NCI-H446 treated with DMSO at 0.1 percent for 48 hours (cell line): ENCODE data around the gene SMCR8.
A peak's percentile ranks its signal among the peaks of the same experiment; 100 is the strongest.
"Not testable (repeated sequence)": the region's sequence is repeated elsewhere in the genome, so short reads cannot be mapped to it uniquely, and the experiment has no call there.

Experiments used
- DNase-seq: peaks from one replicate; lab custom pipeline; 2025; lab: John Stamatoyannopoulos, UW

Gene SMCR8

DNA sequence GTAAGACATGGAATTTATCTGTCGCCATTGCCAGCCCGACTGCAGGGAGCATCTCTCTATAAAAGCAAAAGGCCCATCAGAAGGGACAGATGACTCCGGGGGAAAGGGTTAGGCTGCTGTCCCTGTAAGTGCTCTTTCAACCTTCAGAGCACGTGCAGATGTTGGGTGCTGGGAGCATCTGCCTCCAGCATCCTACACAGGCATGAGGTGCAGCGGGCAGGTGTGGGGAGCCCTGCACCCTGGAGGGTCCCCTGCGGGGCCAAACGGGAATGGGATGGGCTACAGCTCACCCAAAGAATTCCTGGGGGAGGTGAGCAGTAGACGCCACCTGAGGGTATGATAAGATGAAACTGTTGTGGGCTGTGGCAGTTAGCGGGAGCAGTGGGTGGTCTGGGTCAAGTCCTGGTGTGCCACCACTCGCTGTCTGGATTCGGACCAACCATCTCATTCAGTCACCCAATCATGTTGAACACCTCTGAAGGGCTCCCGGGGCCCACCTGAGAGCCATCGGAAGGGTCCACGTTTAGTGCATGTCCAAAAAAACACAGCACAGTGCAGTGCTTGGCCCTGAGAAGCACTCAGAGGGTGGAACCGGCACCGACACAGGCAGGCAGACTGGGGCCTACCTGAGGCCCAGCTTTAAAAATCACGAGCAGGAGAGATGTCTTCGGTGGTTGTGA lies 3.8 kb downstream of the SMCR8 start:
- DNase-seq: no peak

GRCh38 chr17:18319604-18320256 lies 4.6 kb downstream of the SMCR8 start:
- DNase-seq: peak; percentile 1

- no peak for DNase-seq
Measured at GRCh38 chr17:18320301-18320700, 5.2 kb downstream of the SMCR8 start.

GRCh38 chr17:18321309-18321708 lies 6.2 kb downstream of the SMCR8 start:
- DNase-seq: no peak

DNA sequence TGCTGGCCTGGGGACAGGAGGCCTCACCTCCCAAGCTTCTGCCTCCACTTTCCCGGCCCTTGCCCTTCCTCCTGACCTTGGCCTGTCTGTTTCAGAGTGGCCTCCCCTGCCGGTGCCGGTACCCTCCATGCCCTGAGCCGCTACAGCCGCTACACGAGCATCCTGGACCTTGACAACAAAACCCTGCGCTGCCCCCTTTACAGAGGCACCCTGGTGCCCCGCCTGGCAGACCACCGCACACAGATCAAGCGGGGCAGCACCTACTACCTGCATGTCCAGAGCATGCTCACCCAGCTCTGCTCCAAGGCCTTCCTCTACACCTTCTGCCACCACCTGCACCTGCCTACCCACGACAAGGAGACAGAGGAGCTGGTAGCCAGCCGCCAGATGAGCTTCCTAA lies 7.4 kb downstream of the SMCR8 start:
- DNase-seq: no peak

- no peak for DNase-seq
Measured at GRCh38 chr17:18323007-18323406, 7.9 kb downstream of the SMCR8 start.

GRCh38 chr17:18323507-18324139 lies 8.5 kb downstream of the SMCR8 start:
- no peak for DNase-seq

- no peak for DNase-seq
Measured at GRCh38 chr17:18324140-18325050, 9.3 kb downstream of the SMCR8 start.

DNA sequence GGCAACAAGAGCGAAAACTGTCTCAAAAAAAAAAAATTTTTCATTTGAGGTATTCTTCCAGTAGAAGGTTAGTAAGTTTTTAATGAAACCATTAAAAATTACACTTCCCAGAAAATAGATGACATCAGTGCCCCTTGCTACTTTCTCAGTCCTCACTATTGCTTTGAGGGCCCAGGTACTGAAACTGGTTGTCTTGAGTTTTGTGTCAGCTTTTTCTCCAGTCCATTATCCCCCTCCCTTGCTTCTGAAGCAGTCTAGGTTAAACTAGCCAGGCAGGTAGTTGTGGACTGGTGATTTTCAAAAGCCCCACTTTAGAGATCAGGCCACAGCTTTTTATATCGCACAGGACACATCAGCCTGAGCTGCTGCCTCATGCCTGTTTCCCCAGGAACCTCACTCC lies 10.9 kb downstream of the SMCR8 start:
- DNase-seq: no peak

GRCh38 chr17:18326572-18326971 lies 11.5 kb downstream of the SMCR8 start:
- no peak for DNase-seq

DNA sequence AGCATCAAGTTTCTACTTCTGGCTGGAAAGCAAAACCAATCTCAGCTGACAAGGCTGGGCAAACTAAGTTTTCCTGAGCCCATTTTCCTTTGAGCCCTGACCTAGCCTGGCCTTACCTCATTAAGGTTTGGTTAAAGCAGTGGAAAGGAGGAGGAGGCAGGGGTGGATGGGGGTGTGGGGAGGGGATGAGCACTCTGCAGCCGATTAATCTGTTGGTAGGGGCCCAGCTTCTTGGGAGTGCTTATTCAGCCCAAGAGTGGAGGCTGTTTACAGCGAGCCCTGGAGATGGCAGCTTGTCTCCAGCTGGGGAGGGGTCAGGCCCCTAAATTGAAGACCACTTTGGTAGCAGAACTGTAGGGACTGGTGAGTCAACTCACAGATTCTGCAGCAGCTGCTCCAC lies 12.0 kb downstream of the SMCR8 start:
- DNase-seq: no peak

DNA sequence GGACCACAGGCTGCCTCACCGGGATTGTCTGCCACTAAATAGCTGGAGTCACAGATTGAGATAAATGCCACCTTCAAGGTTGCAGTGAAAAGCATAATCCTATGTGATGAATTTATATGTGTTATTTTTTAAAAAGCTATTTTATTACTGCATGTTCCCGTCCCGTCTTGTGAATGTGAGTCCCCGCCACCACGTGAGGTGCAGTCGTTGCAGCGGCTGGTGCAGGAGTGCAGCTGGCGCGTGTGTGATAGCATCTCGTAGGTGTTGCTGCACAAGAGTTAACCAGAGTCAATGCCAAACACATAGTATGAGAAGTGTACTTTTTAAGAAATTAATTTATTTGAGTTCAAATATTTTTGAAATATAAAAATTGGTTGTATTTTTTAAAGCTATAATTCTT lies 12.5 kb downstream of the SMCR8 start:
- DNase-seq: no peak

GRCh38 chr17:18328643-18329204 lies 13.6 kb downstream of the SMCR8 start:
- DNase-seq: no peak

DNA sequence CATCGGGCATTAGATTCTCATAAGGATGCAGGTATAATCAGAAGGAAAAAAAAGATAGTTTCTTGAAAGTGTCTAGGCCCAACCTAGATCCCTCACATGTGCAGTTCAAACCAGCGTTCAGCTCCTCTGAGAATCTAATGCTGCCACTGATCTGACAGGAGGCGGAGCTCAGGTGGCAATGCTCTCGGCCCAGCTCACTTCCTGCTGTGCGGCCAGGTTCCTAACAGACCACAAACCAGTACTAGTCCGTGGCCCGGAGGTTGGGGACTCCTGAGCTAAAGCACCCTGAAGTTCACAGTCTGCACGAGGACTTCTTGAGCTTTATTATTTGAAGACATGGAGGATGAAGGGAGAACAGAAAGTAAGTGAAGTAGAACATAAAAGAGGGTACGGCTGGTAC lies 16.8 kb downstream of the SMCR8 start:
- no peak for DNase-seq

DNA sequence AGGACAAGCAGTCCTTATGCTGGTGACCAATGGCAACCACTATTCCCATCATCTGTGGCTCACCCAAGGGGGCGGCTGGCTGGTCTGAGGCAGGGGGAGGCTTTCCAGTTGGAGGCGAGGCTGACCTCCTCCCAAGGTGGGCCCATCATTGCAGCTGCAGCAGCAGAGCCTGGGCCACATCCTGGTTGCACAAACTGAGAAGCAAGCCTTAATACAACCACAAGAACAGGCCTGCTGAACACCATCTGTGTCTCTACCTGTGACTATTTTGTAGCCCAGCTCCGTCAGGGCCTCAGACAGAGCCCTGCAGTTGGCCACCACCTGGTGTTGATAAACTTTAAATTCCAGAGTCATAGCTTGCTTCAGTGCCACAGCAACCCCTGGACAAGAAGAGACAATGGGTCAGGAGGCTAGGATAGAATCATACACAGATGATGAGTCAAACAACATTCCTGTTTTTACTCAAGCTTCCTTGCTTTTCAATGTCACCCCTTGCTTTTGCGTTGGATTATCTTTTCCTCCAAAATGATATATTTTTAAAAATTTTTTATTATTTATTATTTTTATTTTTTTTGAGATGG lies 17.9 kb downstream of the SMCR8 start:
- DNase-seq: no peak

- DNase-seq: not testable (repeated sequence)
Measured at GRCh38 chr17:18338158-18338557, 23.1 kb downstream of the SMCR8 start.

- DNase-seq: no peak
Measured at GRCh38 chr17:18339933-18340332, 24.8 kb downstream of the SMCR8 start.

GRCh38 chr17:18344021-18344420 lies 28.9 kb downstream of the SMCR8 start:
- DNase-seq: no peak

- DNase-seq: no peak
Measured at GRCh38 chr17:18353541-18353940, 38.4 kb downstream of the SMCR8 start.

GRCh38 chr17:18356624-18357023 lies 41.5 kb downstream of the SMCR8 start:
- DNase-seq: no peak

DNA sequence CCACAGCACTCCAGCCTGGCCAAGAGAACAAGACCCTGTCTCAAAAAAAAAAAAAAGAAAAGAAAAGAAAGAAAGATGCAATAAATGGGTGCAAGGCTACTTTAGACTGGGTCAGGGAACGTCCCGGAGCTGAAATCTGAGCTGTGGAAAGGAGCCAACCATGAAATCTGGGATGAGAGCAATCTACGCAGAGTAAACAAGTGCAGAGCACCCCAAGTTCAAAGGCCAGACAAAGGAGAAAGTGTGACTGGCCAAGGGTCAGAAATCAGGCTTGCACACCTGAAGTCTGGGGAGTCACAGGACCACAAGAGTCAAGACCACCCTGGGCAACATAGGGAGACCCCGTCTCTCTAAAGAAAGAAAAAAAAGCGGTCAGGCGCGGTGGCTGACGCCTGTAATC lies 45.4 kb downstream of the SMCR8 start:
- no peak for DNase-seq
